Smooth muscle cell (in vitro differentiated cells): ENCODE data around the gene TMEM270. TPM values are rescaled to one million over a fixed set of nuclear protein-coding genes. Genes with fewer than 3 reads are reported as not detected.
A peak's percentile ranks its signal among the peaks of the same experiment; 100 is the strongest.

Experiments used
- DNase-seq: peaks from one replicate; lab custom pipeline; 2025; ENCODE audit not compliant: unreplicated experiment; lab: John Stamatoyannopoulos, UW
- H2AFZ ChIP-seq: fragments of 200-600 bp; sonication (generic); 2 replicates; pipeline ENCODE4 v1.6.0; 2016; ENCODE audit warnings: antibody characterized with exemption, low read depth, mild to moderate bottlenecking
- H3F3A ChIP-seq: fragments of 200-600 bp; sonication (generic); 2 replicates; pipeline ENCODE4 v1.6.0; 2017; ENCODE audit warnings: antibody characterized with exemption, low read depth
- H3K27ac ChIP-seq: fragments of 200-600 bp; sonication (generic); 2 replicates; pipeline ENCODE4 v1.5.1; 2016; ENCODE audit warnings: low read depth, mild to moderate bottlenecking
- H3K27me3 ChIP-seq: fragments of 200-600 bp; sonication (generic); 2 replicates; pipeline ENCODE4 v1.6.1; 2016; ENCODE audit warnings: low read depth, mild to moderate bottlenecking
- H3K36me3 ChIP-seq: fragments of 200-600 bp; sonication (generic); 2 replicates; pipeline ENCODE4 v1.5.1; 2016; ENCODE audit warnings: low read depth
- H3K4me1 ChIP-seq: fragments of 200-600 bp; sonication (generic); 2 replicates; pipeline ENCODE4 v1.5.1; 2016; ENCODE audit warnings: low read depth
- H3K4me2 ChIP-seq: fragments of 200-600 bp; sonication (generic); 2 replicates; pipeline ENCODE4 v1.6.0; 2016; ENCODE audit warnings: mild to moderate bottlenecking
- H3K4me3 ChIP-seq: fragments of 200-600 bp; sonication (generic); 2 replicates; pipeline ENCODE4 v1.5.1; 2016; ENCODE audit warnings: mild to moderate bottlenecking
- H3K79me2 ChIP-seq: fragments of 200-600 bp; sonication (generic); 2 replicates; pipeline ENCODE4 v1.6.0; 2016; ENCODE audit warnings: low read depth, mild to moderate bottlenecking
- H3K9ac ChIP-seq: fragments of 200-600 bp; sonication (generic); 2 replicates; pipeline ENCODE4 v1.6.0; 2016; ENCODE audit warnings: low read depth
- H3K9me3 ChIP-seq: fragments of 200-600 bp; sonication (generic); replicated peaks from 2 replicates; pipeline ENCODE4 v1.5.1; 2016; ENCODE audit warnings: low read depth
- H4K20me1 ChIP-seq: fragments of 200-600 bp; sonication (generic); 2 replicates; pipeline ENCODE4 v1.6.0; 2016; ENCODE audit warnings: low read depth
- WGBS: methylation state at CpG from one replicate; pipeline ENCODE4 v1.1.7; 2016; ENCODE audit warnings: low lambda C conversion rate; 5-methylcytosine and 5-hydroxymethylcytosine counted together
- polyA plus RNA-seq: library from polyadenylated mRNA; unstranded; fragments of >200 nt; fragmentation: Nextera tagmentation; extraction: Ambion mirVana; gene quantifications from 2 replicates; pipeline ENCODE4 v1.2.1, GENCODE V29; 2016
- total RNA-seq: library from RNA; depleted of rRNA; stranded (reverse); fragments of >200 nt; gene quantifications from 2 replicates; pipeline ENCODE4 v1.2.3, GENCODE V29; 2014
- TF ChIP-seq, protein P1 (sequence below): fragments of 200-600 bp; sonication (generic); IDR thresholded peaks from 2 replicates; pipeline ENCODE4 v1.5.1; 2017; ENCODE audit warnings: borderline replicate concordance, mild to moderate bottlenecking, antibody characterized with exemption; ENCODE audit not compliant: insufficient read depth, poor library complexity, severe bottlenecking

TMEM270 gene
- total and polyA plus RNA-seq, 2 experiments from 2014 or later = not detected

DNA sequence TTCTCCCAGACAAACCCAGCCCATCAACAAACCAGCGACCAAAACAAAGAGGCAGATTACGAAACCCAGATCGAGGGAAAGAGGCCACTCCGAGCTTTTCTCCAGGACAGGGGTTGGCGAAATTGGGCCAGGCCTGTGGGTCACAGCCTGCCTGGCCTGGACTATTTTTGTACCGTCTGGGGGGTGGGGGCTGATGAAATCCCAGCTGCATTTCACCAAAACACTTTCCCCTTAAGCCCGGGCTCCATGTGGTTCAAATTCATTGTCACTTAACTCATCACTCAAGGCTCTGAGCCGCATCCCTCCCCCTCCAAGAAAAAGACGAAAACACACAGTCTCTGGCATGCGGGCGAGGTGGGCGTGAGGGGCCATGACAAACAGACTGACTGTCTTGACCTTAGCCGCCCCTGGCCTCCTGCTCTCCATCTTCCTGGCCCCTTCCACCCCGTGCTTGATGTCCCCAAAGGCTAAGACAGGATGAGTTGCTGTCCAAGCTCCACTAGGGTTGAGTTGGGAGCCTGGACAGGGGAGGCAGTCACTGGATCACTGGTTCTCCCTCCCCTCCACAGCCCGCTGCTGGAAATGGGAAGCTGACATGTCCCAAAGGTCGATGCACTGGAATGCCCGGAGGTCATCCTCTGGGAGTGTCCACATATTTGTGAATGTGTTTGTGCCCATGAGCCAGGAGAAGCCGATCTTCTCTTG lies 19.2 kb downstream of the TMEM270 start:
- Histone ChIP-seq H3K4me2 (peak overlapping the region; percentile 35), H2AFZ (no peak overlapping the region)
- DNase-seq = no peak

DNA sequence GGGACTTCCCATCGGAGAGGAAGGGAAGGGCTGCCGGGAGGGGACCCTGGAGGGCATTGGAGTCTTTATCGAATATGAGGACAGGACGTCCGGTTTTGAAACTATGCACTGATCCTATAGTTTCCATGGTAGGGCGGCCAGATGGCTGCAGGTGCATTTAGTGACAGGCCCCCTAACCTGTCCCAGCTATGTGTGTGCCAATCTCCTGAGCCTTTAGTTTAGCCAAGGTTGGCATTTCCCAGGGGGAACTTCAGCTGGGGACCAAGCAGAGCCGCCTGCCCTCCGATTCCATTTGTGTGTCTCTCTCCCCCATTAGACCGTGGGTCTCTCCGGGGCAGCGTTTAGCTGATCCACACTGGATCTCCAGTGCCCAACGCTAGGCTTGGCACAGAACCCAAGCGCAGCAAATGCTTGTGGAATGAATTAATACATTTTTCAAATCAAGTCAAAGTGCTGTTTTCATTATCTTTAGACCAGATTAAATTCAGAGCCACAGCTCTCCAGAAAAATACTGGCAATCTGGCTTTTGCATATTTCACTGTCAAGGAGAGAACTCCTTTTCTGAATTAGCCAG lies 19.9 kb downstream of the TMEM270 start:
- Histone ChIP-seq H3K27me3 (peaks cover 57% of the 10 kb centered on the region), H3K27ac (no peak overlapping the region), H3K9me3 (no peaks in the 10 kb centered on the region), H3K4me1 (no peaks in the 10 kb centered on the region), H3F3A (no peaks in the 10 kb centered on the region), H3K4me3 (no peak overlapping the region), H3K79me2 (no peaks in the 10 kb centered on the region), H2AFZ (no peak overlapping the region), H3K9ac (no peak overlapping the region), H3K36me3 (no peaks in the 10 kb centered on the region), H4K20me1 (no peaks in the 10 kb centered on the region), H3K4me2 (no peak overlapping the region)
- TF ChIP-seq, protein P1, sequence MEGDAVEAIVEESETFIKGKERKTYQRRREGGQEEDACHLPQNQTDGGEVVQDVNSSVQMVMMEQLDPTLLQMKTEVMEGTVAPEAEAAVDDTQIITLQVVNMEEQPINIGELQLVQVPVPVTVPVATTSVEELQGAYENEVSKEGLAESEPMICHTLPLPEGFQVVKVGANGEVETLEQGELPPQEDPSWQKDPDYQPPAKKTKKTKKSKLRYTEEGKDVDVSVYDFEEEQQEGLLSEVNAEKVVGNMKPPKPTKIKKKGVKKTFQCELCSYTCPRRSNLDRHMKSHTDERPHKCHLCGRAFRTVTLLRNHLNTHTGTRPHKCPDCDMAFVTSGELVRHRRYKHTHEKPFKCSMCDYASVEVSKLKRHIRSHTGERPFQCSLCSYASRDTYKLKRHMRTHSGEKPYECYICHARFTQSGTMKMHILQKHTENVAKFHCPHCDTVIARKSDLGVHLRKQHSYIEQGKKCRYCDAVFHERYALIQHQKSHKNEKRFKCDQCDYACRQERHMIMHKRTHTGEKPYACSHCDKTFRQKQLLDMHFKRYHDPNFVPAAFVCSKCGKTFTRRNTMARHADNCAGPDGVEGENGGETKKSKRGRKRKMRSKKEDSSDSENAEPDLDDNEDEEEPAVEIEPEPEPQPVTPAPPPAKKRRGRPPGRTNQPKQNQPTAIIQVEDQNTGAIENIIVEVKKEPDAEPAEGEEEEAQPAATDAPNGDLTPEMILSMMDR = no peak
- 93% methylated on average over 13 of the region's 13 CpGs for WGBS
- no peak for DNase-seq

More for the DNA sequence above, 19.2 kb downstream of the TMEM270 start:
- Histone ChIP-seq H3K79me2 (no peaks in the 10 kb centered on the region), H3K27me3 (peaks cover 58% of the 10 kb centered on the region), H3K4me1 (no peaks in the 10 kb centered on the region), H3K4me3 (no peak overlapping the region), H3K9ac (no peak overlapping the region), H3K36me3 (no peaks in the 10 kb centered on the region), H3K9me3 (no peaks in the 10 kb centered on the region), H3K27ac (no peak overlapping the region), H3F3A (no peaks in the 10 kb centered on the region), H4K20me1 (no peaks in the 10 kb centered on the region)
- WGBS = 45% methylated on average over 18 of the region's 18 CpGs
- TF ChIP-seq, protein P1 = no peak

DNA sequence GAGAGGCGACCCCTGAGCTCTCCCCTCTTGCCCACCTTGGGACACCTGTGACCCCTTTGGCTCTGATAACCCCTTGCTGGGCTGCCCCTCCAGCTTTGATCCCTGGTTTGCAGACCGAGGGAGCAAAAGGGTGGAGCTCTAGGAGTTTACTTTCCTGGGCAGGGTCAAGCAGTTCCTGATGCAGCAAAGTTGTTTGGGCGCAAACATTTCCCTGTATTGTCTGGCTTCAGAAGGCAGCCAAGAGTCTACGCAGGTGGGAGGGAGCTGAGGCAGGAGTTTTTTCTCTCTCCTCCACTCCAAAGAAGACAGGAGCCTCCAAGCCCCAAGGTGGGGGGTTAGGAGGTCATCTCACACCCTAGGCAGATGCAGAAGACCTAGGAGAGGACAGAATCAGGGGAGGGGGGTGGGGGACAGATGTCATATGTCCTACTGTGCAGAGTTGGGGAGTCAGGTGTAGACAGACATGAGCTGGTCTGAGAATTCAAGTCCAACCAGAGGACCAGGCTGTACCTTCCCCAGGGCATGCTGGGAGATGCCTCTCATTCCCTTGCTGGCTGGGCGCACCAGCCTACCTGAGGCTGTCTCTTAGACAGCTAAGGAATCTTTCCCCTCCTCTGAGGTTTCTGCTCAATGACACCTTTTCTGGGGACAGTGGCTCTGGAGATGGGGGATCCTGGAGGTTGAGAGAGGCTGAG lies 20.5 kb downstream of the TMEM270 start:
- Histone ChIP-seq H3K4me2 (no peak overlapping the region), H3K9me3 (no peaks in the 10 kb centered on the region), H3K79me2 (no peaks in the 10 kb centered on the region), H3K9ac (no peak overlapping the region), H3K4me1 (peaks cover 5% of the 10 kb centered on the region), H4K20me1 (no peaks in the 10 kb centered on the region), H3F3A (no peaks in the 10 kb centered on the region), H3K27me3 (peaks cover 50% of the 10 kb centered on the region), H3K27ac (no peak overlapping the region), H3K4me3 (no peak overlapping the region), H3K36me3 (no peaks in the 10 kb centered on the region), H2AFZ (no peak overlapping the region)
- TF ChIP-seq, protein P1 = no peak
- WGBS = 86% methylated on average over 5 of the region's 5 CpGs
- no peak for DNase-seq
